ENCODE data around the gene GLOD4.
"Not testable (repeated sequence)": the region's sequence is repeated elsewhere in the genome, so short reads cannot be mapped to it uniquely, and the experiment has no call there.

Gene GLOD4

GRCh38 chr17:788551-788950 lies 6.5 kb upstream of the GLOD4 start:
- no peak overlapping the region for H3K4me3 ChIP-seq (ENCODE audit: low read length)
- no peaks in the 10 kb centered on the region for H3K27me3 ChIP-seq (ENCODE audit: control insufficient read depth, insufficient read depth, low read length)
- no peaks in the 10 kb centered on the region for H3K4me1 ChIP-seq (ENCODE audit: control insufficient read depth, insufficient read depth, low read length)
- H3K9me3 ChIP-seq (ENCODE audit: control insufficient read depth, low read length) = no peaks in the 10 kb centered on the region
- H3K36me3 ChIP-seq (ENCODE audit: control insufficient read depth, insufficient read depth, low read length) = no peaks in the 10 kb centered on the region
- no peak overlapping the region for H3K9ac ChIP-seq (ENCODE audit: low read length)

GRCh38 chr17:787641-788221 lies 5.7 kb upstream of the GLOD4 start:
- no peaks in the 10 kb centered on the region for H3K4me1 ChIP-seq (ENCODE audit: control insufficient read depth, insufficient read depth, low read length)
- no peaks in the 10 kb centered on the region for H3K27me3 ChIP-seq (ENCODE audit: control insufficient read depth, insufficient read depth, low read length)
- H3K36me3 ChIP-seq (ENCODE audit: control insufficient read depth, insufficient read depth, low read length) = no peaks in the 10 kb centered on the region

GRCh38 chr17:785901-786300 lies 3.8 kb upstream of the GLOD4 start:
- H3K36me3 ChIP-seq (ENCODE audit: control insufficient read depth, insufficient read depth, low read length); H3K4me3 ChIP-seq (ENCODE audit: low read length); H3K9ac ChIP-seq (ENCODE audit: low read length); H3K9me3 ChIP-seq (ENCODE audit: control insufficient read depth, low read length); H3K27me3 ChIP-seq (ENCODE audit: control insufficient read depth, insufficient read depth, low read length); H3K4me1 ChIP-seq (ENCODE audit: control insufficient read depth, insufficient read depth, low read length): not testable (repeated sequence)

More at GRCh38 chr17:787641-788221, 5.7 kb upstream of the GLOD4 start:
- no peak overlapping the region for H3K4me3 ChIP-seq (ENCODE audit: low read length)
- H3K9ac ChIP-seq (ENCODE audit: low read length) = no peak overlapping the region
- no peaks in the 10 kb centered on the region for H3K9me3 ChIP-seq (ENCODE audit: control insufficient read depth, low read length)

GRCh38 chr17:784143-784542 lies 2.1 kb upstream of the GLOD4 start:
- Histone ChIP-seq H3K36me3 (ENCODE audit: control insufficient read depth, insufficient read depth, low read length) (no peaks in the 10 kb centered on the region), H3K9ac (ENCODE audit: low read length) (no peak overlapping the region), H3K4me1 (ENCODE audit: control insufficient read depth, insufficient read depth, low read length) (peaks cover 6% of the 10 kb centered on the region), H3K27me3 (ENCODE audit: control insufficient read depth, insufficient read depth, low read length) (no peaks in the 10 kb centered on the region), H3K4me3 (ENCODE audit: low read length) (no peak overlapping the region), H3K9me3 (ENCODE audit: control insufficient read depth, low read length) (no peaks in the 10 kb centered on the region)

- Histone ChIP-seq H3K27me3 (ENCODE audit: control insufficient read depth, insufficient read depth, low read length) (no peaks in the 10 kb centered on the region), H3K4me3 (ENCODE audit: low read length) (no peak overlapping the region), H3K9me3 (ENCODE audit: control insufficient read depth, low read length) (no peaks in the 10 kb centered on the region), H3K9ac (ENCODE audit: low read length) (no peak overlapping the region), H3K36me3 (ENCODE audit: control insufficient read depth, insufficient read depth, low read length) (no peaks in the 10 kb centered on the region), H3K4me1 (ENCODE audit: control insufficient read depth, insufficient read depth, low read length) (peaks cover 6% of the 10 kb centered on the region)
These were observed 4.0 kb downstream of the GLOD4 start for GRCh38 chr17:778096-778495.

- Histone ChIP-seq H3K4me3 (ENCODE audit: low read length) (no peak overlapping the region), H3K9ac (ENCODE audit: low read length) (no peak overlapping the region), H3K4me1 (ENCODE audit: control insufficient read depth, insufficient read depth, low read length) (no peaks in the 10 kb centered on the region), H3K36me3 (ENCODE audit: control insufficient read depth, insufficient read depth, low read length) (peaks cover 6% of the 10 kb centered on the region), H3K27me3 (ENCODE audit: control insufficient read depth, insufficient read depth, low read length) (no peaks in the 10 kb centered on the region), H3K9me3 (ENCODE audit: control insufficient read depth, low read length) (no peaks in the 10 kb centered on the region)
These were observed 7.8 kb downstream of the GLOD4 start for GRCh38 chr17:774313-774584.

GRCh38 chr17:773467-774312 lies 8.4 kb downstream of the GLOD4 start:
- Histone ChIP-seq H3K9ac (ENCODE audit: low read length) (no peak overlapping the region), H3K27me3 (ENCODE audit: control insufficient read depth, insufficient read depth, low read length) (no peaks in the 10 kb centered on the region), H3K4me3 (ENCODE audit: low read length) (no peak overlapping the region), H3K4me1 (ENCODE audit: control insufficient read depth, insufficient read depth, low read length) (no peaks in the 10 kb centered on the region), H3K9me3 (ENCODE audit: control insufficient read depth, low read length) (no peaks in the 10 kb centered on the region), H3K36me3 (ENCODE audit: control insufficient read depth, insufficient read depth, low read length) (peaks cover 6% of the 10 kb centered on the region)

GRCh38 chr17:773016-773415 lies 9.1 kb downstream of the GLOD4 start:
- Histone ChIP-seq H3K4me1 (ENCODE audit: control insufficient read depth, insufficient read depth, low read length) (no peaks in the 10 kb centered on the region), H3K27me3 (ENCODE audit: control insufficient read depth, insufficient read depth, low read length) (no peaks in the 10 kb centered on the region), H3K4me3 (ENCODE audit: low read length) (no peak overlapping the region), H3K9me3 (ENCODE audit: control insufficient read depth, low read length) (no peaks in the 10 kb centered on the region), H3K9ac (ENCODE audit: low read length) (no peak overlapping the region), H3K36me3 (ENCODE audit: control insufficient read depth, insufficient read depth, low read length) (peaks cover 6% of the 10 kb centered on the region)

GRCh38 chr17:767076-767475 lies 15.0 kb downstream of the GLOD4 start:
- Histone ChIP-seq H3K9ac (ENCODE audit: low read length) (no peak overlapping the region), H3K9me3 (ENCODE audit: control insufficient read depth, low read length) (no peaks in the 10 kb centered on the region), H3K27me3 (ENCODE audit: control insufficient read depth, insufficient read depth, low read length) (no peaks in the 10 kb centered on the region), H3K4me3 (ENCODE audit: low read length) (no peak overlapping the region), H3K4me1 (ENCODE audit: control insufficient read depth, insufficient read depth, low read length) (no peaks in the 10 kb centered on the region), H3K36me3 (ENCODE audit: control insufficient read depth, insufficient read depth, low read length) (peaks cover 6% of the 10 kb centered on the region)

GRCh38 chr17:760371-760770 lies 21.7 kb downstream of the GLOD4 start:
- no peak overlapping the region for H3K4me3 ChIP-seq (ENCODE audit: low read length)
- no peaks in the 10 kb centered on the region for H3K36me3 ChIP-seq (ENCODE audit: control insufficient read depth, insufficient read depth, low read length)
- H3K27me3 ChIP-seq (ENCODE audit: control insufficient read depth, insufficient read depth, low read length) = no peaks in the 10 kb centered on the region
- H3K9ac ChIP-seq (ENCODE audit: low read length) = no peak overlapping the region
- no peaks in the 10 kb centered on the region for H3K4me1 ChIP-seq (ENCODE audit: control insufficient read depth, insufficient read depth, low read length)
- H3K9me3 ChIP-seq (ENCODE audit: control insufficient read depth, low read length) = no peaks in the 10 kb centered on the region

- no peak overlapping the region for H3K9ac ChIP-seq (ENCODE audit: low read length)
- H3K4me3 ChIP-seq (ENCODE audit: low read length) = no peak overlapping the region
- no peaks in the 10 kb centered on the region for H3K27me3 ChIP-seq (ENCODE audit: control insufficient read depth, insufficient read depth, low read length)
- H3K9me3 ChIP-seq (ENCODE audit: control insufficient read depth, low read length) = no peaks in the 10 kb centered on the region
- H3K4me1 ChIP-seq (ENCODE audit: control insufficient read depth, insufficient read depth, low read length) = no peaks in the 10 kb centered on the region
- H3K36me3 ChIP-seq (ENCODE audit: control insufficient read depth, insufficient read depth, low read length) = no peaks in the 10 kb centered on the region
These were observed 22.1 kb downstream of the GLOD4 start for GRCh38 chr17:759964-760363.

GRCh38 chr17:756010-756567 lies 26.0 kb downstream of the GLOD4 start:
- not testable (repeated sequence) for H3K27me3 ChIP-seq (ENCODE audit: control insufficient read depth, insufficient read depth, low read length); H3K4me3 ChIP-seq (ENCODE audit: low read length); H3K36me3 ChIP-seq (ENCODE audit: control insufficient read depth, insufficient read depth, low read length); H3K9ac ChIP-seq (ENCODE audit: low read length); H3K4me1 ChIP-seq (ENCODE audit: control insufficient read depth, insufficient read depth, low read length); H3K9me3 ChIP-seq (ENCODE audit: control insufficient read depth, low read length)
